Activated CD4-positive, alpha-beta memory T cell treated with anti-CD3 and anti-CD28 coated beads for 36 hours (primary cell): Measurements from ENCODE around the gene LRP6. TPM values are rescaled to one million over a fixed set of nuclear protein-coding genes. Genes with fewer than 3 reads are reported as not detected.
"Not testable (repeated sequence)": the region's sequence is repeated elsewhere in the genome, so short reads cannot be mapped to it uniquely, and the experiment has no call there.

Experiments used
- CTCF ChIA-PET: fragments of 350-600 bp; sonication (Branson Sonifier 250); formaldehyde crosslinking; loops from one replicate; lab custom pipeline; 2021; ENCODE audit warnings: antibody characterized with exemption, inconsistent platforms; lab: Charles Lee
- POLR2A ChIA-PET: fragments of 350-600 bp; sonication (Branson Sonifier 250); formaldehyde crosslinking; loops from one replicate; lab custom pipeline; 2021; ENCODE audit warnings: antibody characterized with exemption; lab: Charles Lee
- DNase-seq: peaks from one replicate; pipeline ENCODE4 v3.0.0-alpha.2; 2020
- H3K27ac Mint-ChIP-seq: one replicate; pipeline ENCODE4 v1.8.0; 2021; ENCODE audit warnings: mixed read lengths
- H3K27me3 Mint-ChIP-seq: one replicate; pipeline ENCODE4 v1.8.0; 2021; ENCODE audit warnings: mixed read lengths
- H3K36me3 Mint-ChIP-seq: one replicate; pipeline ENCODE4 v1.8.0; 2021; ENCODE audit warnings: mixed read lengths
- H3K4me1 Mint-ChIP-seq: one replicate; pipeline ENCODE4 v1.8.0; 2021; ENCODE audit warnings: low read depth, mixed read lengths
- H3K4me3 Mint-ChIP-seq: one replicate; pipeline ENCODE4 v1.8.0; 2021; ENCODE audit warnings: mild to moderate bottlenecking, mixed read lengths
- H3K9me3 Mint-ChIP-seq: one replicate; pipeline ENCODE4 v1.8.0; 2021; ENCODE audit warnings: mixed read lengths
- intact Hi-C: fragments of 100-400 bp; cut with micrococcal nuclease; formaldehyde crosslinking; loops from one replicate; pipeline ENCODE4 v1.15.1; 2023
- total RNA-seq, 2 experiments: library from RNA; stranded (reverse); gene quantifications; one replicate each; pipeline ENCODE4 v1.2.3, GENCODE V29; 2021

LRP6 gene
- total RNA-seq, 2 experiments from 2014 or later, result 2.5 to 2.6 TPM

DNA sequence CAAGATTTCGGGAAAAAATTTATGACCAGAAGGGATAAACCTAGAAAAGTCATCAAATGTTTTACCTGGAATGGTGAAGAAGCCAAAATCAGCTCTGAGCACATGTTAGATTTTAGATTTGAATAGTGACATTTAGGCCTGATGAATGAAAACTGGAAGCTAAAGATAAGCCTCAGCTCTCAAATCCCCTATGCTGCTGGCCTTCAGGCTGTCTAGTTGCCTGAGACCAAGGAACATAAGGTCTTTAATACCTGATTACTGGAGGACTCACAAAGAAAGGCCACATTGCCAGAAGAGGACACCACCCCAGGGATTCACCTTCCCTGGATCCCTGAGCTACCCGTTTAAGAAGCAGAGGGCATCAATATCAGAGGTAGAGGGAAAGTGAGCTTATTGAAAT, 139.5 kb downstream of the LRP6 start:
- POLR2A ChIA-PET, result no interaction called here
- DNase-seq, result no peak
- H3K9me3 Mint-ChIP-seq, result no peaks in the 10 kb centered on the region
- no peaks in the 10 kb centered on the region for H3K4me1 Mint-ChIP-seq
- H3K4me3 Mint-ChIP-seq, result no peak overlapping the region
- intact Hi-C loops, result no loop called here
- H3K36me3 Mint-ChIP-seq, result peaks cover 3% of the 10 kb centered on the region
- no peaks in the 10 kb centered on the region for H3K27me3 Mint-ChIP-seq
- CTCF ChIA-PET, result interaction anchor here (0.9 kb wide), 1 partner anchor 200 kb away, joined by 5 read pairs; no protein-coding TSS in a partner anchor
- no peak overlapping the region for H3K27ac Mint-ChIP-seq

DNA sequence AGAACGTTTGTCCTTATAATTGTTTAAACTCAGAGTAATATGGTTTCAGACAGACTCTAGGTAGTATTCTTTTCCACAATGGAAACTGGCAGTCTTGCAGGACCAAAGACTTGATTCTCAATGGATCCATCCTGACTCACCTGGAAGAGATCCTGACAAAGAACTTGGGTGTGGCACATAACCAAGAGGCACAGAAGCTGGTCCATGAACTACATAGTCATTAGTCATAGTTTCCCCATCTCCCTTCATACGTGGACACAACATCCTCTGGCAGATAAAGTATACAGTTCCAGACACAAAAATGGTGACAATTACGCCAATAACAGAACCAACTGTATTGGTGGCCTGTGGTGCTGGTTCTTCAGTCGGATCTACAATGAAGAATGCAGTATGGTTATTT, 140.3 kb downstream of the LRP6 start:
- no peak for DNase-seq
- no peaks in the 10 kb centered on the region for H3K27me3 Mint-ChIP-seq
- H3K36me3 Mint-ChIP-seq, result peaks cover 5% of the 10 kb centered on the region
- H3K27ac Mint-ChIP-seq, result no peak overlapping the region
- intact Hi-C loops, result no loop called here
- ChIA-PET CTCF (no interaction called here), POLR2A (no interaction called here)
- H3K4me1 Mint-ChIP-seq, result no peaks in the 10 kb centered on the region
- H3K4me3 Mint-ChIP-seq, result no peak overlapping the region
- H3K9me3 Mint-ChIP-seq, result no peaks in the 10 kb centered on the region

DNA sequence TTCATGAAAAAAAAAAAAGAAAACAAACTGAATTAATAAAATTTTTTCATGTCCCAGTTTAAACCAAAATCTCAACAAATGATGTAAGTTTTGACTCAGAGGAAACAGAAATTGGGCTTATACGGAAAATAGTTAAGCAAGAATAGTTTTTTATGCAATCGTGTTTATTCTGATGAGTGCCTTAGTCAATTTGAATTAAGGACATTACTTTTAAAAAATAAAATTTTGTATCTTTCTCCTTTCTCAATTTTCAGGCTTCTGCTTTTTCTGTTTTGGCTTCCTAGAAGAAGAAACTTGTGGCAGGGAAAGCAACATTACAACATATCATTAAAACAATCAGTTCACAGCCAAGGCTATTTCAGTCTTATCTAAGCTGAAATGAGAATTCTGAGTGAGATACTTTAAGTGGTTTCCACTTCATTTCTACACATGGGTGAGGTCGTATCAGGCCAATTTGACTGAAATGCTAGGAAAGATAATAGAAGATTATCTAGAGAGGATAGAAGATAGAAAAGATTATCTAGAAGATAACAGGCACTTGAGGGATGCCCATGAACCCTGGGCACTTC, 143.7 kb downstream of the LRP6 start:
- intact Hi-C loops, result no loop called here
- Mint-ChIP-seq H3K9me3 (no peaks in the 10 kb centered on the region), H3K4me1 (no peaks in the 10 kb centered on the region), H3K36me3 (peaks cover 3% of the 10 kb centered on the region), H3K27me3 (no peaks in the 10 kb centered on the region), H3K27ac (no peak overlapping the region), H3K4me3 (no peak overlapping the region)
- POLR2A ChIA-PET, result no interaction called here
- no peak for DNase-seq
- CTCF ChIA-PET, result interaction anchor here (0.7 kb wide), 1 partner anchor 38 kb away, joined by 3 read pairs; no protein-coding TSS in a partner anchor

DNA sequence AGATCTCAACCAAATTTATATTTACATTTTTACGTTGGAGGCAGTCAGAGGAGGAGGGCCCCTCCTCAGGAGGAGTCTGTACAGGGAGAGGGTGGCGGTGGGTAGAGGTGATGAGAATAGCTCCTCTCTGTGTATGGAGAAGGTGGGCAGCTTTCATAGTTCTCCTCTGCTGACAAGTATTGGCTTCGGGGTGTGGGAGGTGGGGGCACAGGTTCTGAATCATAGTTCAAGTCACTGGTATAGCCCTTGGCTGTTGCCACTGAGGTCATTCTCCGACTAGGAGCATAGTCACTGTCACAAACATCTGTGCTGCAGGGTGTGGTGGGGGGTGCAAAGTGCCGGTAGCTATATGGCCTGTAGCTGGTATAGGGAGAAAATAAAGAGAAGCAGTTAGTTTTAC, 145.8 kb downstream of the LRP6 start:
- Mint-ChIP-seq H3K27me3 (no peaks in the 10 kb centered on the region), H3K4me1 (no peaks in the 10 kb centered on the region), H3K36me3 (peaks cover 3% of the 10 kb centered on the region), H3K4me3 (no peak overlapping the region), H3K27ac (no peak overlapping the region), H3K9me3 (no peaks in the 10 kb centered on the region)
- intact Hi-C loops, result no loop called here
- POLR2A ChIA-PET, result interaction anchor here (0.6 kb wide), 1 partner anchor 78 kb away, joined by 4 read pairs; no protein-coding TSS in a partner anchor
- DNase-seq, result no peak
- CTCF ChIA-PET, result no interaction called here

DNA sequence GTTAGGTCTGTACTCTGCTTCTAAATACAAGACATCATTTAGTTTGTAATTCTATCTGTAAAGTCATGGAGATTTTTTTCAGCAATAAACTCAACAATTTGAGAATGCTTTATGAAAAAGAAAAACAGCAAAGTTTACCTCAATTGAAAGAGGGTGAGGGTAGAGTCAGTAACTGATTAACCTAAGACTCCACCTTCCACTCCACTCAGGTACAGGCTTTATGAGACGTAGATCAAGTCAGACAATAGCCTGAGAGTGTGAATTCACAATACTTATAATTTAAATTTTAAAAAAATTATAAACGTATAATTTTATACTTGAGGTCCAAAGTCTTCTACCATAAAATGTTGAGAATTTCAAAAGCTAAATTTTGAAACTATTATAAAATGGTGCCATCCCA, 150.2 kb downstream of the LRP6 start:
- Mint-ChIP-seq H3K36me3 (no peaks in the 10 kb centered on the region), H3K4me3 (no peak overlapping the region), H3K27me3 (peaks cover 3% of the 10 kb centered on the region), H3K4me1 (no peaks in the 10 kb centered on the region), H3K27ac (no peak overlapping the region), H3K9me3 (no peaks in the 10 kb centered on the region)
- ChIA-PET CTCF (interaction anchor here (0.6 kb wide), 1 partner anchor 377 kb away, joined by 3 read pairs; no protein-coding TSS in a partner anchor), POLR2A (no interaction called here)
- intact Hi-C loops, result no loop called here
- DNase-seq, result no peak

DNA sequence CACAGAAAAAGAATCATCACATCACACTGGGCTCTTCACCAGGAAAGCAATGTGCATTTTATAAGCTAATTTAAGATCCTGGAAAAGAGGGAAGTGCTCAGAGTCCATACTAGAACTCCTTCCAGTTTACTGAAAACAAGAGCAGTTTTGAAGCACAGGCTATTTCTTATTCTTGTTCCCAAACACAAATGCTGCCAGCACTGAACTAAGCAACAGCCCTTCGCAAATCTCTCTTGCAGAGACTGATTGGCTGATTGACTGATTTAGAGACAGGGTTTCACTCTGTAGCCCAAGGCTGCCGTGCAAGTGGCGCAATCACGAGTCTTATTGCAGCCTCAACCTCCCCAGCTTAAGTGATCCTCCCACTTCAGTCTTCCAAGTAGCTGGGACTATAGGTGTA, 151.3 kb downstream of the LRP6 start:
- no peak overlapping the region for H3K4me3 Mint-ChIP-seq
- H3K27me3 Mint-ChIP-seq, result peaks cover 3% of the 10 kb centered on the region
- ChIA-PET CTCF (no interaction called here), POLR2A (no interaction called here)
- H3K36me3 Mint-ChIP-seq, result no peaks in the 10 kb centered on the region
- DNase-seq, result no peak
- intact Hi-C loops, result no loop called here
- H3K27ac Mint-ChIP-seq, result no peak overlapping the region
- H3K9me3 Mint-ChIP-seq, result no peaks in the 10 kb centered on the region
- no peaks in the 10 kb centered on the region for H3K4me1 Mint-ChIP-seq

DNA sequence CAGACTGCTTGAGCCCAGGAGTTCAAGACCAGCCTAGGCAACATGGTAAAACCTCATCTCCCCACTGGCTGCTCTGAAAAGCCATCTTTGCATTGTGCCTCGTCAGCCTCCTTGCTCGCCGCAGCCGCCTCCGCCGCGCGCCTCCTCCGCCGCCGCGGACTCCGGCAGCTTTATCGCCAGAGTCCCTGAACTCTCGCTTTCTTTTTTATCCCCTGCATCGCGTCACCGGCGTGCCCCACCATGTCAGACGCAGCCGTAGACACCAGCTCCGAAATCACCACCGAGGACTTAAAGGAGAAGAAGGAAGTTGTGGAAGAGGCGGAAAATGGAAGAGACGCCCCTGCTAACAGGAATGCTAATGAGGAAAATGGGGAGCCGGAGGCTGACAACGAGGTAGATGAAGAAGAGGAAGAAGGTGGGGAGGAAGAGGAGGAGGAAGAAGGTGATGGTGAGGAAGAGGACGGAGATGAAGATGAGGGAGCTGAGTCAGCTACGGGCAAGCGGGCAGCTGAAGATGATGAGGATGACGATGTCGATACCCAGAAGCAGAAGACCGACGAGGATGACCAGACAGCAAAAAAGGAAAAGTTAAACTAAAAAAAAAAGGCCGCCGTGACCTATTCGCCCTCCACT, 155.8 kb downstream of the LRP6 start:
- H3K27ac Mint-ChIP-seq, result peak overlapping the region; percentile 25
- H3K4me1 Mint-ChIP-seq, CTCF ChIA-PET, H3K27me3 Mint-ChIP-seq, intact Hi-C loops, POLR2A ChIA-PET, H3K36me3 Mint-ChIP-seq: not testable (repeated sequence)
- peaks cover 22% of the 10 kb centered on the region for H3K9me3 Mint-ChIP-seq
- DNase-seq, result peak; percentile 53
- peak overlapping the region; percentile 63 for H3K4me3 Mint-ChIP-seq

DNA sequence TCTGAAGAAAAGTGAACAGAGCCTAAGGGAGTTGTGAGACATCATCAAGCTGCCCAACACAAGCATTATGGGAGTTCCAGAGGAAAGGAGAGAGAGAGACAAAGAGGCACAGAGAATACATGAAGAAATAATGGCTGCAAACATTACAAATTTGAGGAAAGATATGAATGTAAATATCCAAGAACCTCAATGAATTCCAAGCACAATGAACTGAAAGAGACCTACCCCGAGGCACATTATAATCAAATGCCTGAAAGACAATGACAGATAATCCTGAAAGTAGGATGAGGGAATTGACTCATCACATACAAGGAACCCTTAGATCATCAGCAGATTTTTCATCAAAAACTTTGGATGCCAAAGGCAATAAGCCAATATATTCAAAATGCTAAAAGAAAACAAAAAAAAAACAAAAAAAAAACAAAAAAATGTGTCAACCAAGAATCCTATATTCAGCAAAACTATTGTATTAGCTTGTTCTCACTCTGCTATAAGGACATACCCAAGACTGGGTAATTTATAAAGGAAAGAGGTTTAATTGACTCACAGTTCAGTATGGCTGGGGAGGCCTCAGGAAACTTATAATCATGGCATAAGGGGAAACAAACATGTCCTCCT, 158.3 kb downstream of the LRP6 start:
- no peak for DNase-seq
- no peak overlapping the region for H3K4me3 Mint-ChIP-seq
- ChIA-PET POLR2A (no interaction called here), CTCF (no interaction called here)
- intact Hi-C loops, result no loop called here
- H3K36me3 Mint-ChIP-seq, result no peaks in the 10 kb centered on the region
- no peak overlapping the region for H3K27ac Mint-ChIP-seq
- H3K4me1 Mint-ChIP-seq, result no peaks in the 10 kb centered on the region
- peaks cover 32% of the 10 kb centered on the region for H3K9me3 Mint-ChIP-seq
- peaks cover 3% of the 10 kb centered on the region for H3K27me3 Mint-ChIP-seq

DNA sequence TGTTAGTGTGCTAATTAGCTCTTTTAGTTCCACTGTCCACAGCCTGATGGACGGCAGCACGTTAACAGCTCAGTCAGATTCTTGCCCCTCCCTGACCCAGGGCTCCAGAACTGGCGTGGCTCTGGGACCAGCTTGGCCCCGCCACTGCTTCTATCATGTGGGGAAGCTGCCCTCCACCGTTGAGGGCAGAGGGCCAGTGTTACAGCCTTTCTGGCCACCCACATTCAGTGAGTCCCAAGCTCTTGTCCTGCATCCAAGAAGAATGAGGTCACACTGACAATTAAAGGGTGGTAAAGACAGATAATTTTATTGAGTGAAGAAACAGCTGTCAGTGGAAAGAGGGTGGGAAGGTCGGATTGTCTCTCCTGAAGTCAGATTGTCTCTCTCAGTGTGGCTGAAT, 159.2 kb downstream of the LRP6 start:
- CTCF ChIA-PET, result no interaction called here
- DNase-seq, result no peak
- H3K9me3 Mint-ChIP-seq, result peaks cover 34% of the 10 kb centered on the region

DNA sequence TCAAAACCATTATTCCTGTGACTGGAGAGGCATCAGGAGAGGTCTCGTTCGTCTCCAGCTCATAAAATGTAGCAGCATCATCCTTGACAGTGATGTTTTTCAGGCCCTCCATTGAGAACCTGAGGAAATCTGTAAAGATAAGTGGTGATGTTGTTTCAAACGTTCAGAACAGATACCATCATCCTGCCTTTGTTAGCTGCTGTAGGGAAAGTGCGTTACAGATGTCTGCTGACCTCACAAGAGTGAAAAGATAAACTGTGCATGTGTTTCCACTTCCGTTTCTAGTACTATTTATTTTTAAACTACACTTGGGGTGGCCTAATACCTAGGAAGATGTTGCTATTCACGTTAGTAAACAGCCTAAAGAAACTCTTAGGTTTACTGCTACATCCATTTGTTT, 167.7 kb downstream of the LRP6 start:
- intact Hi-C loops, result no loop called here
- ChIA-PET CTCF (no interaction called here), POLR2A (no interaction called here)
- no peaks in the 10 kb centered on the region for H3K4me1 Mint-ChIP-seq
- no peak for DNase-seq
- no peaks in the 10 kb centered on the region for H3K27me3 Mint-ChIP-seq
- no peak overlapping the region for H3K4me3 Mint-ChIP-seq
- no peak overlapping the region for H3K27ac Mint-ChIP-seq
- H3K36me3 Mint-ChIP-seq, result peaks cover 24% of the 10 kb centered on the region
- peaks cover 7% of the 10 kb centered on the region for H3K9me3 Mint-ChIP-seq

More for the DNA sequence above, 159.2 kb downstream of the LRP6 start:
- intact Hi-C loops, result no loop called here
- H3K4me3 Mint-ChIP-seq, result no peak overlapping the region
- no peaks in the 10 kb centered on the region for H3K4me1 Mint-ChIP-seq
- POLR2A ChIA-PET, result no interaction called here
- no peaks in the 10 kb centered on the region for H3K27me3 Mint-ChIP-seq
- H3K36me3 Mint-ChIP-seq, result peaks cover 5% of the 10 kb centered on the region
- H3K27ac Mint-ChIP-seq, result no peak overlapping the region

DNA sequence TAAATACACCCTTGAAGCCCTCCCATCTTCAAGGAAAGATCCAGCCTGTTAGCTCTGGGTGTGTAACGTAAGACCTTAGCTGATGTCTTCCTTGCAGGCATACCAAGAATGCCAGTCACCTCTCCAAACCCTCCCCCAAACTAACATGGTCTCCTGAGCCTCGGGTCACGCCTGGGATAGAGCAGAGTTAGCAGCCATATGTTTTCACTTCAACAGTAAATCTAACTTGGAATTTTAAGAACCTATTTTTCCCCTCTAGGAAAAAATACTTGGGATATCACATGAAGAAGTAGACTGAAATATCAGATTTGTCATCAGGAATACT, 168.2 kb downstream of the LRP6 start:
- Mint-ChIP-seq H3K4me1 (no peaks in the 10 kb centered on the region), H3K27ac (no peak overlapping the region), H3K27me3 (no peaks in the 10 kb centered on the region), H3K36me3 (peaks cover 24% of the 10 kb centered on the region), H3K9me3 (peaks cover 3% of the 10 kb centered on the region), H3K4me3 (no peak overlapping the region)
- ChIA-PET CTCF (no interaction called here), POLR2A (no interaction called here)
- intact Hi-C loops, result no loop called here
- DNase-seq, result no peak

DNA sequence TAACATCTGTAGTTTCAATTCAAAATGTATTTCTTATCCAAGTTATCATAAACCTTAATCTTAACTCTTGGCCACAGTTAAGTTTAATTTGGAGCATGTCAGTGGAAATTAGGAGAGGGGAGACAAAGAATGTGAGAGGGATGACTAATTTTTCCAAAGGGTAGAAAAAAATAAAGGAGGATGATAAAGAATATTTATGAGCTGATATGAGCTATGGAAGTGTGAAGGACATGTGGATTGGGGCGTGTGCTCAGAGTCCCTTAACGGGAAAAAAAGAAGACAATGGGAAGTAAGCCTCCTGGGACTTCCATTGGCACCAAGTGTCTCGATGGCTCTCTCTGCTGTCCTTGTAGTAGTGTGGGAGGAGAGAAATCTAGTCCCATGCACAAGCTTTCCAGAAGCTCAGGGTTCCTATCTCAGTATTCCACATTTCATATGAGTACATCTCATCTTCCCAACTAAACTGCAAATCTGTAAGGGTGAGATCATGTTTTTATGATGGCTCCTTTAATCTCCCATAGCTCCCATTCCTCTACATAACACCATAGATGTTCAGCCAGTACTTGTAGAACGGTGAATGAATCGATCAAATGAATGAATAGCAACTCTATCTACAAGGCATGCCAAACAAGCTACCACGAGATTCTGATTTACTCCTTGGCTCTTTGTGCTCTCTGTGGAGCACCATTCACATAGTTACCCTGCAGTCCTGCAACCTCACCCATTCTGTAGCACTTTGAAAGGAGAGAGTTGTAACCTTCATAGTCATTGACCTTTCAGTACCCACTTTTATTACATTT, 168.8 kb downstream of the LRP6 start:
- peaks cover 21% of the 10 kb centered on the region for H3K36me3 Mint-ChIP-seq
- ChIA-PET POLR2A (no interaction called here), CTCF (no interaction called here)
- no peak for DNase-seq
- no peak overlapping the region for H3K27ac Mint-ChIP-seq
- no peak overlapping the region for H3K4me3 Mint-ChIP-seq
- no peaks in the 10 kb centered on the region for H3K27me3 Mint-ChIP-seq
- H3K9me3 Mint-ChIP-seq, result no peaks in the 10 kb centered on the region
- intact Hi-C loops, result no loop called here
- H3K4me1 Mint-ChIP-seq, result no peaks in the 10 kb centered on the region
